SK-N-SH treated with all-trans-retinoic acid at 6 μM for 48 hours (cell line): Measurements from ENCODE around the gene RSF1.

ENCODE experiments used
- ATAC-seq: fragments of 200-7000 bp; cut with Tn5 transposase; 3 replicates; pipeline ENCODE4 v1.9.1; 2020; ENCODE audit warnings: mild to moderate bottlenecking, moderate library complexity
- BACH2 ChIP-seq: fragments of 250-450 bp; sonication (Bioruptor Pico); IDR thresholded peaks from 2 replicates; pipeline ENCODE4 v1.9.0; 2021; ENCODE audit warnings: mild to moderate bottlenecking, borderline replicate concordance
- CSDC2 ChIP-seq: fragments of 250-450 bp; sonication (Bioruptor Pico); IDR thresholded peaks from 2 replicates; pipeline ENCODE4 v1.5.0; 2020; ENCODE audit warnings: mild to moderate bottlenecking, moderate library complexity
- ESRRG ChIP-seq: fragments of 250-450 bp; sonication (Bioruptor Pico); IDR thresholded peaks from 2 replicates; pipeline ENCODE4 v1.6.1; 2021; ENCODE audit warnings: mild to moderate bottlenecking
- GLIS3 ChIP-seq: fragments of 250-450 bp; sonication (Bioruptor Pico); IDR thresholded peaks from 2 replicates; pipeline ENCODE4 v1.5.0; 2020; ENCODE audit warnings: mild to moderate bottlenecking, moderate library complexity
- ISL1 ChIP-seq: fragments of 250-450 bp; sonication (Bioruptor Pico); IDR thresholded peaks from 2 replicates; pipeline ENCODE4 v2.1.2; 2022; ENCODE audit warnings: mild to moderate bottlenecking, moderate library complexity
- OSR1 ChIP-seq: fragments of 250-450 bp; sonication (Bioruptor Pico); IDR thresholded peaks from 2 replicates; pipeline ENCODE4 v1.8.0; 2022; ENCODE audit warnings: moderate library complexity, mild to moderate bottlenecking, inconsistent platforms
- PPARA ChIP-seq: fragments of 250-450 bp; sonication (Bioruptor Pico); IDR thresholded peaks from 2 replicates; pipeline ENCODE4 v1.5.0; 2020; ENCODE audit warnings: mild to moderate bottlenecking, borderline replicate concordance
- SNAI2 ChIP-seq: fragments of 250-450 bp; sonication (Bioruptor Pico); IDR thresholded peaks from 2 replicates; pipeline ENCODE4 v1.5.0; 2020; ENCODE audit warnings: mild to moderate bottlenecking, moderate library complexity
- TCF4 ChIP-seq: fragments of 250-450 bp; sonication (Bioruptor Pico); IDR thresholded peaks from 2 replicates; pipeline ENCODE4 v1.8.0; 2021; ENCODE audit warnings: mild to moderate bottlenecking, moderate library complexity, borderline replicate concordance
- TOX ChIP-seq: fragments of 250-450 bp; sonication (Bioruptor Pico); IDR thresholded peaks from 2 replicates; pipeline ENCODE4 v1.8.0; 2021; ENCODE audit warnings: mild to moderate bottlenecking, moderate library complexity, borderline replicate concordance
- ZC3H10 ChIP-seq: fragments of 250-450 bp; sonication (Bioruptor Pico); IDR thresholded peaks from 2 replicates; pipeline ENCODE4 v1.5.1; 2021; ENCODE audit warnings: mild to moderate bottlenecking, moderate library complexity
- ZFP30 ChIP-seq: fragments of 450-650 bp; formaldehyde crosslinking; IDR thresholded peaks from 2 replicates; pipeline ENCODE4 v1.5.0; 2022; ENCODE audit warnings: mild to moderate bottlenecking, moderate library complexity
- ZNF565 ChIP-seq: fragments of 450-650 bp; formaldehyde crosslinking; conservative IDR thresholded peaks from 2 replicates; pipeline ENCODE4 v1.5.0; 2020; ENCODE audit warnings: low read depth, mild to moderate bottlenecking, moderate library complexity
- ZNF70 ChIP-seq: fragments of 450-650 bp; formaldehyde crosslinking; IDR thresholded peaks from 2 replicates; pipeline ENCODE4 v1.5.0; 2020; ENCODE audit warnings: mild to moderate bottlenecking, moderate library complexity
- ZNF8 ChIP-seq: fragments of 450-650 bp; formaldehyde crosslinking; IDR thresholded peaks from 2 replicates; pipeline ENCODE4 v1.5.0; 2020; ENCODE audit warnings: mild to moderate bottlenecking, moderate library complexity
- TF ChIP-seq, protein P1 (sequence below): fragments of 250-450 bp; sonication (Bioruptor Pico); IDR thresholded peaks from 2 replicates; pipeline ENCODE4 v1.5.1; 2021; ENCODE audit warnings: mild to moderate bottlenecking, moderate library complexity
- TF ChIP-seq, protein P2 (sequence below): fragments of 250-450 bp; sonication (Bioruptor Pico); IDR thresholded peaks from 2 replicates; pipeline ENCODE4 v1.5.1; 2020; ENCODE audit warnings: low read depth, mild to moderate bottlenecking, moderate library complexity
- TF ChIP-seq, protein P3 (sequence below): fragments of 250-450 bp; sonication (Bioruptor Pico); IDR thresholded peaks from 2 replicates; pipeline ENCODE4 v1.8.0; 2020; ENCODE audit warnings: mild to moderate bottlenecking, moderate library complexity, borderline replicate concordance

RSF1 gene

DNA sequence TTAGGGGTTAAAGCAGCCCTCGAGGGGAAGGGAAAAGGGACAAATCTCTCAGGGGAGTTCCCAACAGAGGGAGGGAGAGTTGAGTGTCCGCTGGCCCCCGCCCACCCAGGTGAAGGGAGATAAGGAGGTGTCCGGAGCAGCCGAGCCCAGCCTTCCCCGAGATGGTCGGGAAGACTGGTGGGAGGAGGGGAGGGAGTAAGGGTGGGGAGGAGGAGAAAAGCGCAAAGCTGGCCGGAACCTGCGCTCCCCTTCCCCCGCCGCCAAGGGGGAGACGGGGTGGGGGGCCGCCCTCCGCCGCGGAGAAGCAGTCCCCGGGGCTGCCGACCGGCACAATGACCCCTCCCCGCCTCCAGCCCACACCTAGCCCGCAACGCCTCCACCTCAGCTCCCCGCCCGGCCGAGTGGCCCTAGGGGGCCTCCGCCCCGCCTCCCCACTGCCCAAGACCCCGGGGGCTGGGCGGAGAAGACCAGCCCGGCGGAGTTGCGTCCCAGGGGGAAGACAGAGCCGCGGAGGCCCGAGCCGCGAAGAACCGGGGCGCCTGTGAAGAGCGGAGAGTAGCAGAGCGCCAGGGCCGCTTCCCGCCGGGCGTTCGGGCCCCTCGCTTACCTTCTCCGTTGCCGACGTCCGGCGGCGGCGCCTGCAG is 479 bp downstream of the RSF1 start:
- peak; percentile 27 for ATAC-seq
- TF ChIP-seq ZNF565 (CRISPR knock-in tag), result no peak
- no peak for TF ChIP-seq ZNF8 (CRISPR knock-in tag)
- no peak for TF ChIP-seq GLIS3 (CRISPR knock-in tag)
- TF ChIP-seq PPARA (CRISPR knock-in tag), result no peak
- TF ChIP-seq, protein P1, sequence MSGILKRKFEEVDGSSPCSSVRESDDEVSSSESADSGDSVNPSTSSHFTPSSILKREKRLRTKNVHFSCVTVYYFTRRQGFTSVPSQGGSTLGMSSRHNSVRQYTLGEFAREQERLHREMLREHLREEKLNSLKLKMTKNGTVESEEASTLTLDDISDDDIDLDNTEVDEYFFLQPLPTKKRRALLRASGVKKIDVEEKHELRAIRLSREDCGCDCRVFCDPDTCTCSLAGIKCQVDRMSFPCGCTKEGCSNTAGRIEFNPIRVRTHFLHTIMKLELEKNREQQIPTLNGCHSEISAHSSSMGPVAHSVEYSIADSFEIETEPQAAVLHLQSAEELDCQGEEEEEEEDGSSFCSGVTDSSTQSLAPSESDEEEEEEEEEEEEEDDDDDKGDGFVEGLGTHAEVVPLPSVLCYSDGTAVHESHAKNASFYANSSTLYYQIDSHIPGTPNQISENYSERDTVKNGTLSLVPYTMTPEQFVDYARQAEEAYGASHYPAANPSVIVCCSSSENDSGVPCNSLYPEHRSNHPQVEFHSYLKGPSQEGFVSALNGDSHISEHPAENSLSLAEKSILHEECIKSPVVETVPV (CRISPR knock-in tag), result no peak
- TF ChIP-seq ZC3H10 (CRISPR knock-in tag), result no peak
- TF ChIP-seq ZFP30, result no peak
- no peak for TF ChIP-seq ZNF70 (CRISPR knock-in tag)
- no peak for TF ChIP-seq ISL1
- TF ChIP-seq, protein P2, sequence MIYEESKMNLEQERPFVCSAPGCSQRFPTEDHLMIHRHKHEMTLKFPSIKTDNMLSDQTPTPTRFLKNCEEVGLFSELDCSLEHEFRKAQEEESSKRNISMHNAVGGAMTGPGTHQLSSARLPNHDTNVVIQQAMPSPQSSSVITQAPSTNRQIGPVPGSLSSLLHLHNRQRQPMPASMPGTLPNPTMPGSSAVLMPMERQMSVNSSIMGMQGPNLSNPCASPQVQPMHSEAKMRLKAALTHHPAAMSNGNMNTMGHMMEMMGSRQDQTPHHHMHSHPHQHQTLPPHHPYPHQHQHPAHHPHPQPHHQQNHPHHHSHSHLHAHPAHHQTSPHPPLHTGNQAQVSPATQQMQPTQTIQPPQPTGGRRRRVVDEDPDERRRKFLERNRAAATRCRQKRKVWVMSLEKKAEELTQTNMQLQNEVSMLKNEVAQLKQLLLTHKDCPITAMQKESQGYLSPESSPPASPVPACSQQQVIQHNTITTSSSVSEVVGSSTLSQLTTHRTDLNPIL (CRISPR knock-in tag), result no peak
- TF ChIP-seq TOX (CRISPR knock-in tag), result no peak
- TF ChIP-seq CSDC2 (CRISPR knock-in tag), result no peak
- TF ChIP-seq, protein P3, sequence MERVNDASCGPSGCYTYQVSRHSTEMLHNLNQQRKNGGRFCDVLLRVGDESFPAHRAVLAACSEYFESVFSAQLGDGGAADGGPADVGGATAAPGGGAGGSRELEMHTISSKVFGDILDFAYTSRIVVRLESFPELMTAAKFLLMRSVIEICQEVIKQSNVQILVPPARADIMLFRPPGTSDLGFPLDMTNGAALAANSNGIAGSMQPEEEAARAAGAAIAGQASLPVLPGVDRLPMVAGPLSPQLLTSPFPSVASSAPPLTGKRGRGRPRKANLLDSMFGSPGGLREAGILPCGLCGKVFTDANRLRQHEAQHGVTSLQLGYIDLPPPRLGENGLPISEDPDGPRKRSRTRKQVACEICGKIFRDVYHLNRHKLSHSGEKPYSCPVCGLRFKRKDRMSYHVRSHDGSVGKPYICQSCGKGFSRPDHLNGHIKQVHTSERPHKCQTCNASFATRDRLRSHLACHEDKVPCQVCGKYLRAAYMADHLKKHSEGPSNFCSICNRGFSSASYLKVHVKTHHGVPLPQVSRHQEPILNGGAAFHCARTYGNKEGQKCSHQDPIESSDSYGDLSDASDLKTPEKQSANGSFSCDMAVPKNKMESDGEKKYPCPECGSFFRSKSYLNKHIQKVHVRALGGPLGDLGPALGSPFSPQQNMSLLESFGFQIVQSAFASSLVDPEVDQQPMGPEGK (CRISPR knock-in tag), result no peak
- no peak for TF ChIP-seq TCF4 (CRISPR knock-in tag)

DNA sequence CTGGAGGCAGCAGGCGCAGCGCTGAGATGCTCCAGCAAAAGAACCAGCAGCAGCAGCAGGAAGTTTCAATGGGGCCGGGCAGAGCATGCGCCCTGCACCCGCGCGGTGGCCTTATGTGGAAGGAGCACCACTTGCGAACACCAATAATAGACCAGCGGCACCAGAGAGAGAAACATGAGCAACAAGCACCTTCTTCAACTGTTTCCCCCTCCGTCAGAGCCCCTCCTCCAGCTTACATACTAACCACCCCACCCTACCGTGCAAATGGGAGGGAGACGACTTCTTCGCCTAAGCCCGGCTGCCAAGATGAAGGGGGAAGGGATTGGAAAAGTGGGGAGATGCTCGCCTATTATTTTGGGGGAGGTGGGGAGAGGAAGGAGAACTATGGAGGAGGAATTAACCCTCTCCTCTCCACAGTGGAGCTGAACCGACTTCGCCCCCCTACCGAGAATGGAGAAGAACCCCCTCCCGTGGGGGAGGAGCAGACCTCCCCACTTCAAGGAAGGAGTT is 1.1 kb downstream of the RSF1 start:
- TF ChIP-seq ZNF8 (CRISPR knock-in tag), result no peak
- TF ChIP-seq OSR1, result no peak
- TF ChIP-seq BACH2, result no peak
- no peak for TF ChIP-seq PPARA (CRISPR knock-in tag)
- no peak for TF ChIP-seq ZFP30
- no peak for TF ChIP-seq ESRRG (CRISPR knock-in tag)
- no peak for TF ChIP-seq ZNF565 (CRISPR knock-in tag)
- no peak for TF ChIP-seq ZC3H10 (CRISPR knock-in tag)
- TF ChIP-seq, protein P3 (CRISPR knock-in tag), result no peak
- TF ChIP-seq, all 23 proteins: peak for 0
- peak; percentile 69 for ATAC-seq

DNA sequence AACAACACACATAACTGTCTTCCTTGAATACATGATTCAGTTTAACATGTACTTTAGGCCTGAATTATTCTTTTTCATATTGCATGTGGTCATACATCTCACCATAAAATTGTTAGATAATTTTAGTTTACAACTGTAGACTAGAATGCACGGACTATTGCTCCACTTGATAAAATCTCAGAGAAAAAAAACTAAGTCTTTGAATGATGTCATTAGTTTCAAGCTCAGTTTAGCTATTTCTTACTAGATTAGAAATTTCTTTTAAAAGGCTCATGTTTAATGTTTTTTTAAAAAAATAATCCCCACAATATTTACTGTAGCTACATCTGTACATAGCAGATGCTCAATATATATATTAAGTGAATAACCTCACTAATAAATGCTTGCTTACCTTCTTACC is 5.1 kb downstream of the RSF1 start:
- TF ChIP-seq ZC3H10 (CRISPR knock-in tag) (no peak), OSR1 (no peak), ZNF8 (CRISPR knock-in tag) (no peak), SNAI2 (CRISPR knock-in tag) (no peak)
- TF ChIP-seq, protein P2 (CRISPR knock-in tag), result no peak
- TF ChIP-seq, protein P3 (CRISPR knock-in tag), result no peak
- ATAC-seq, result no peak
